Measurements from ENCODE around the gene TCP1. TPM values are rescaled to one million over a fixed set of nuclear protein-coding genes. Genes with fewer than 3 reads are reported as not detected.

TCP1 gene
- polyA plus RNA-seq, 1 donor from 2014 or later = 379 TPM

DNA sequence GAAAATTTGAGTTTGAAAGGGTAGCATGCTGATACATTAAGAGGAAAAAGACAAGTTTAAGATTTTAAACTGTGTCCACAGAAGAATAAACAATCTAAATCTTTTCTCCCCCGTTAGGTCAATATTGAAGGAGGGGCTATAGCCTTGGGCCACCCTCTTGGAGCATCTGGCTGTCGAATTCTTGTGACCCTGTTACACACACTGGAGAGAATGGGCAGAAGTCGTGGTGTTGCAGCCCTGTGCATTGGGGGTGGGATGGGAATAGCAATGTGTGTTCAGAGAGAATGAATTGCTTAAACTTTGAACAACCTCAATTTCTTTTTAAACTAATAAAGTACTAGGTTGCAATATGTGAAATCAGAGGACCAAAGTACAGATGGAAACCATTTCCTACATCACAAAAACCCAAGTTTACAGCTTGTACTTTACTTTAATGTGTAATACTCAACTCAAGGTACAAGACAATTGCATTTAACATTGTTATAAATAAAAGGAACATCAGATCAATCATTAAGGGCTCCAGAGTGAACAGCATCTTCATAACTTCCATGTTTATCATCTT is 10.8 kb downstream of the TCP1 start:
- Histone ChIP-seq H3K9me3 (ENCODE audit: low read length) (no peaks in the 10 kb centered on the region), H4K20me1 (ENCODE audit: insufficient read depth) (no peaks in the 10 kb centered on the region), H3K4me2 (ENCODE audit: low read length) (no peak overlapping the region), H3K79me2 (replicated peaks; ENCODE audit: insufficient read depth, low read length) (no peaks in the 10 kb centered on the region), H3K27ac (ENCODE audit: low read length) (no peak overlapping the region), H3K36me3 (ENCODE audit: insufficient read depth, low read length) (peaks cover 22% of the 10 kb centered on the region), H2AFZ (ENCODE audit: low read depth, low read length) (no peak overlapping the region), H3K9me2 (ENCODE audit: insufficient read depth, low read length) (no peaks in the 10 kb centered on the region), H3K9ac (ENCODE audit: low read length) (no peak overlapping the region), H3K27me3 (ENCODE audit: insufficient read depth, low read depth, low read length) (no peaks in the 10 kb centered on the region), H3F3A (ENCODE audit: insufficient read depth, low read length, poor library complexity, severe bottlenecking) (no peaks in the 10 kb centered on the region), H3K4me3 (ENCODE audit: low read length) (no peak overlapping the region)
- TF ChIP-seq, protein P1, sequence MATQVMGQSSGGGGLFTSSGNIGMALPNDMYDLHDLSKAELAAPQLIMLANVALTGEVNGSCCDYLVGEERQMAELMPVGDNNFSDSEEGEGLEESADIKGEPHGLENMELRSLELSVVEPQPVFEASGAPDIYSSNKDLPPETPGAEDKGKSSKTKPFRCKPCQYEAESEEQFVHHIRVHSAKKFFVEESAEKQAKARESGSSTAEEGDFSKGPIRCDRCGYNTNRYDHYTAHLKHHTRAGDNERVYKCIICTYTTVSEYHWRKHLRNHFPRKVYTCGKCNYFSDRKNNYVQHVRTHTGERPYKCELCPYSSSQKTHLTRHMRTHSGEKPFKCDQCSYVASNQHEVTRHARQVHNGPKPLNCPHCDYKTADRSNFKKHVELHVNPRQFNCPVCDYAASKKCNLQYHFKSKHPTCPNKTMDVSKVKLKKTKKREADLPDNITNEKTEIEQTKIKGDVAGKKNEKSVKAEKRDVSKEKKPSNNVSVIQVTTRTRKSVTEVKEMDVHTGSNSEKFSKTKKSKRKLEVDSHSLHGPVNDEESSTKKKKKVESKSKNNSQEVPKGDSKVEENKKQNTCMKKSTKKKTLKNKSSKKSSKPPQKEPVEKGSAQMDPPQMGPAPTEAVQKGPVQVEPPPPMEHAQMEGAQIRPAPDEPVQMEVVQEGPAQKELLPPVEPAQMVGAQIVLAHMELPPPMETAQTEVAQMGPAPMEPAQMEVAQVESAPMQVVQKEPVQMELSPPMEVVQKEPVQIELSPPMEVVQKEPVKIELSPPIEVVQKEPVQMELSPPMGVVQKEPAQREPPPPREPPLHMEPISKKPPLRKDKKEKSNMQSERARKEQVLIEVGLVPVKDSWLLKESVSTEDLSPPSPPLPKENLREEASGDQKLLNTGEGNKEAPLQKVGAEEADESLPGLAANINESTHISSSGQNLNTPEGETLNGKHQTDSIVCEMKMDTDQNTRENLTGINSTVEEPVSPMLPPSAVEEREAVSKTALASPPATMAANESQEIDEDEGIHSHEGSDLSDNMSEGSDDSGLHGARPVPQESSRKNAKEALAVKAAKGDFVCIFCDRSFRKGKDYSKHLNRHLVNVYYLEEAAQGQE (IDR thresholded peaks at IDR 0.05; ENCODE audit: borderline replicate concordance) = no peak
- TF ChIP-seq SMC3 (conservative IDR thresholded peaks at IDR 0.05; ENCODE audit: poor library complexity) = no peak
- TF ChIP-seq EZH2 (IDR thresholded peaks at IDR 0.05; ENCODE audit: borderline replicate concordance, insufficient read depth, low read length, poor library complexity, severe bottlenecking) = no peak
- TF ChIP-seq EP300 (conservative IDR thresholded peaks at IDR 0.05; ENCODE audit: poor library complexity, severe bottlenecking) = no peak
- no peak for TF ChIP-seq TAF1 (IDR thresholded peaks at IDR 0.05; ENCODE audit: low read depth)
- TF ChIP-seq POLR2AphosphoS5 (IDR thresholded peaks at IDR 0.05) = no peak
- TF ChIP-seq, protein P2, sequence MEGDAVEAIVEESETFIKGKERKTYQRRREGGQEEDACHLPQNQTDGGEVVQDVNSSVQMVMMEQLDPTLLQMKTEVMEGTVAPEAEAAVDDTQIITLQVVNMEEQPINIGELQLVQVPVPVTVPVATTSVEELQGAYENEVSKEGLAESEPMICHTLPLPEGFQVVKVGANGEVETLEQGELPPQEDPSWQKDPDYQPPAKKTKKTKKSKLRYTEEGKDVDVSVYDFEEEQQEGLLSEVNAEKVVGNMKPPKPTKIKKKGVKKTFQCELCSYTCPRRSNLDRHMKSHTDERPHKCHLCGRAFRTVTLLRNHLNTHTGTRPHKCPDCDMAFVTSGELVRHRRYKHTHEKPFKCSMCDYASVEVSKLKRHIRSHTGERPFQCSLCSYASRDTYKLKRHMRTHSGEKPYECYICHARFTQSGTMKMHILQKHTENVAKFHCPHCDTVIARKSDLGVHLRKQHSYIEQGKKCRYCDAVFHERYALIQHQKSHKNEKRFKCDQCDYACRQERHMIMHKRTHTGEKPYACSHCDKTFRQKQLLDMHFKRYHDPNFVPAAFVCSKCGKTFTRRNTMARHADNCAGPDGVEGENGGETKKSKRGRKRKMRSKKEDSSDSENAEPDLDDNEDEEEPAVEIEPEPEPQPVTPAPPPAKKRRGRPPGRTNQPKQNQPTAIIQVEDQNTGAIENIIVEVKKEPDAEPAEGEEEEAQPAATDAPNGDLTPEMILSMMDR (IDR thresholded peaks at IDR 0.05; ENCODE audit: poor library complexity, severe bottlenecking) = no peak
- no peak for TF ChIP-seq RAD21 (conservative IDR thresholded peaks at IDR 0.05)
- TF ChIP-seq MXI1 (conservative IDR thresholded peaks at IDR 0.05; ENCODE audit: poor library complexity, severe bottlenecking) = no peak

DNA sequence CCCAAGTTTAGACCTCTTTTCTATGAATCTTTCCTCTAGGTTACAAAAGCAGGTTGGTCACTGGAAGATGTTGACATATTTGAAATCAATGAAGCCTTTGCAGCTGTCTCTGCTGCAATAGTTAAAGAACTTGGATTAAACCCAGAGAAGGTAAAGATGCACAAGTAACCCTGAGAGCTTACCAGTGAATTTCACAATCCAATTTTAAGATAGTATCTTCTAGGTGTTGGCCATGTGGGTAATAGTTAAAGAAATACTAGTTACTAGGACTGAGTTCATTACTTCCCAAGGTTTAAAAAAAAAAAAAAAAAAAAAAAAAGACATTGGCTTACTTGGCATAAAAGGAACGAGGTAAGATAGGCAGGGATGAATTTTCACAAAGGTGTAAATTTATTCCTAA is 11.3 kb downstream of the TCP1 start:
- Histone ChIP-seq H3K4me3 (ENCODE audit: low read length) (no peak overlapping the region), H4K20me1 (ENCODE audit: insufficient read depth) (no peaks in the 10 kb centered on the region), H3K36me3 (ENCODE audit: insufficient read depth, low read length) (peaks cover 22% of the 10 kb centered on the region), H3K27me3 (ENCODE audit: insufficient read depth, low read depth, low read length) (no peaks in the 10 kb centered on the region), H3K9me2 (ENCODE audit: insufficient read depth, low read length) (no peaks in the 10 kb centered on the region), H3K9ac (ENCODE audit: low read length) (no peak overlapping the region), H2AFZ (ENCODE audit: low read depth, low read length) (no peak overlapping the region), H3F3A (ENCODE audit: insufficient read depth, low read length, poor library complexity, severe bottlenecking) (no peaks in the 10 kb centered on the region), H3K4me2 (ENCODE audit: low read length) (no peak overlapping the region), H3K9me3 (ENCODE audit: low read length) (no peaks in the 10 kb centered on the region), H3K79me2 (replicated peaks; ENCODE audit: insufficient read depth, low read length) (no peaks in the 10 kb centered on the region), H3K27ac (ENCODE audit: low read length) (no peak overlapping the region)
- TF ChIP-seq POLR2AphosphoS5 (IDR thresholded peaks at IDR 0.05) (no peak), SMC3 (conservative IDR thresholded peaks at IDR 0.05; ENCODE audit: poor library complexity) (no peak), TAF1 (IDR thresholded peaks at IDR 0.05; ENCODE audit: low read depth) (no peak), EZH2 (IDR thresholded peaks at IDR 0.05; ENCODE audit: borderline replicate concordance, insufficient read depth, low read length, poor library complexity, severe bottlenecking) (no peak), EP300 (conservative IDR thresholded peaks at IDR 0.05; ENCODE audit: poor library complexity, severe bottlenecking) (no peak), RAD21 (conservative IDR thresholded peaks at IDR 0.05) (no peak)
- TF ChIP-seq, protein P2 (IDR thresholded peaks at IDR 0.05; ENCODE audit: poor library complexity, severe bottlenecking) = no peak
- TF ChIP-seq, protein P1 (IDR thresholded peaks at IDR 0.05; ENCODE audit: borderline replicate concordance) = no peak

All from neural cell (in vitro differentiated cells).